Measurements from ENCODE around the gene TP73.

Gene TP73

DNA sequence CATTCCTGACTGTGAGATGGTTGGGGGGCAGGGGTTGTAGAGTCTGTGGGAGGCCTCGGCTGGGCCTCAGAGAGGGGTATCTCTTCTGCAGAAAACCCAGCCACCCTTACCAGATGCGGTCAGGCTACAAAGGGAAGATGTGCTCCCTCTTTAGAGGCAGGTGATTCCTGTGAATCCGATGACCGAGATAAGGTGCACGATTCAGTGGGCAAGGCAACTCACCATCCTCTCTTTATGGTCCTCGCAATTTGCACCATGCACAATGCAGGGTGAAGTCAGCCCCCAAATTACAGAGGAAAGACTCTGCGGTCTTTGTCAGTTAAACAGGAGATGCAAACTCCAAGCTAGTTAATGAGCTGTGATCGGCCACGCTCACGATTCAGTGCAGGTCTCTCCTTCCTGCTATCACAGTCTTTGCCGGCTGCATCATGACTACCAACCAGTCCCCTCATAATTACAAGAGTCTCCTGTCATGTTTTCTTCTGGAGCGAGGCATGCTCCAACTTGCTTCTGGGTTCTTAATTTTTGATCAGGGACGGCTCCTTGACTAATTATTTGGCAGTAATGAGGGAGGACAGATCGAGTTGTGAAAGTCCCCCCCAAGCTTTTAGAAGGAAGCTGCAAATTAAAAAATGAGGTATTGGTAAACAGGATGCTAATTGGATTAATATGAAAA is 12.5 kb downstream of the TP73 start:
- TF ChIP-seq, protein P1, sequence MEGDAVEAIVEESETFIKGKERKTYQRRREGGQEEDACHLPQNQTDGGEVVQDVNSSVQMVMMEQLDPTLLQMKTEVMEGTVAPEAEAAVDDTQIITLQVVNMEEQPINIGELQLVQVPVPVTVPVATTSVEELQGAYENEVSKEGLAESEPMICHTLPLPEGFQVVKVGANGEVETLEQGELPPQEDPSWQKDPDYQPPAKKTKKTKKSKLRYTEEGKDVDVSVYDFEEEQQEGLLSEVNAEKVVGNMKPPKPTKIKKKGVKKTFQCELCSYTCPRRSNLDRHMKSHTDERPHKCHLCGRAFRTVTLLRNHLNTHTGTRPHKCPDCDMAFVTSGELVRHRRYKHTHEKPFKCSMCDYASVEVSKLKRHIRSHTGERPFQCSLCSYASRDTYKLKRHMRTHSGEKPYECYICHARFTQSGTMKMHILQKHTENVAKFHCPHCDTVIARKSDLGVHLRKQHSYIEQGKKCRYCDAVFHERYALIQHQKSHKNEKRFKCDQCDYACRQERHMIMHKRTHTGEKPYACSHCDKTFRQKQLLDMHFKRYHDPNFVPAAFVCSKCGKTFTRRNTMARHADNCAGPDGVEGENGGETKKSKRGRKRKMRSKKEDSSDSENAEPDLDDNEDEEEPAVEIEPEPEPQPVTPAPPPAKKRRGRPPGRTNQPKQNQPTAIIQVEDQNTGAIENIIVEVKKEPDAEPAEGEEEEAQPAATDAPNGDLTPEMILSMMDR (IDR thresholded peaks at IDR 0.05; ENCODE audit: low read depth, low read length): no peak
- in situ Hi-C loops (cut with HindIII; ENCODE audit: low sequenced_read_pairs): no loop called here
- no peak for DNase-seq (ENCODE audit: low read depth, low spot score)
- no peak overlapping the region for H3K4me3 ChIP-seq (ENCODE audit: low read depth, low read length)

DNA sequence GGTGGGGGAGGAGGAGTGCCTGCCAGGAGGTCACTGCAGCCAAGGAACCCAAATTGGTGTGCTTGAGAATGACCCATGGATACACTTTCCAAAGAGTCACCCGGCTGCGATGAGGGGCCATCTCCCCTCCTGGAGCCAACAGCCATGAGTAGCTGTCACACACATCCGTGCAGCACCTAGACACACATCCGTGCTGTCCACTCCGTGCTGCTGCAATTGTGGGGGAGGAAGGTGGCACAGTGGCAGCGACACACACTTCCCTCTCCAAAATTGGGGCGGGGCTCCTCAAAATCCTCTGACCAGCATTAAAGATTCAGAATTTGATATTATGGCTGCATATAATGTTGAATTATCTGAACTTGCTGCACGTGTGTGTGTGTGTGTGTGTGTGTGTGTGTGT is 15.8 kb downstream of the TP73 start:
- no peak for DNase-seq (ENCODE audit: low read depth, low spot score)
- in situ Hi-C loops (cut with HindIII; ENCODE audit: low sequenced_read_pairs): no loop called here
- TF ChIP-seq, protein P1 (IDR thresholded peaks at IDR 0.05; ENCODE audit: low read depth, low read length): no peak
- no peak overlapping the region for H3K4me3 ChIP-seq (ENCODE audit: low read depth, low read length)

DNA sequence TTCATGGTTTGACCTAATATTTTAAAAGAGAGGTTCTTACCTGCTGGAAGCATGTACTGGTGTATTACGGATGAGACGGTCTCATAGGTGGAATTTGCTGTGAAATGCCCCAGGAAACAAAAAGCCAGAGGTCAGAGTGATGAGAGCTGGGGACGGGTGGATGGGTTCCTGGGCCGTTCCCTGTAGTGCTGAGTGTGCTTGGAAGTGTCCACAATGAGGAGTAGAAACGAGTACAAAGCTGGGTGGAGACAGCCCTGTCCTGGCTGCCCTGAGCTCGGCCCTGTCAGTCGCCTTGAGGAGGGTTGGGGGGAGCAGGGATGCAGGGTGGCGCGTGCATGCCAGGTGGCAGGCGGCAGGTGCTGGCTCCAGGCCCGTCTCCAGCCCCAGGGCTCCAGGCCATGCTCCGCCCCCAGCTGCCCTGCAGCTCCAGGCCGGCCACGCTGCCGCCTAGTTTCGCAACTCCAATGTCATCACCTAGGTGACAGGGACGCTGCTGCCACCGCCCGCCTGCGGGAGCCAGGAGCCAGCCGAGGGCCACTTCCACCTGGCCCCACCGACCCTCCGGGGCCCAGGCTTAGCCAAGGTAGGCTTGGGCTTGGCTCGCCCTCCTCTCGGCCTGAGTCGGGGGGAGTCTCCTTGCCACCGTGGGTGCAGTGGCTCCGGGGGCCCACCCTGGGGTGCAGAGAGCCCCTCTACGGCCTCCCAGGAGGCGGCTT is 16.4 kb downstream of the TP73 start:
- no peak overlapping the region for H3K4me3 ChIP-seq (ENCODE audit: low read depth, low read length)
- TF ChIP-seq, protein P1 (IDR thresholded peaks at IDR 0.05; ENCODE audit: low read depth, low read length): no peak
- in situ Hi-C loops (cut with HindIII; ENCODE audit: low sequenced_read_pairs): no loop called here
- DNase-seq (ENCODE audit: low read depth, low spot score): no peak

DNA sequence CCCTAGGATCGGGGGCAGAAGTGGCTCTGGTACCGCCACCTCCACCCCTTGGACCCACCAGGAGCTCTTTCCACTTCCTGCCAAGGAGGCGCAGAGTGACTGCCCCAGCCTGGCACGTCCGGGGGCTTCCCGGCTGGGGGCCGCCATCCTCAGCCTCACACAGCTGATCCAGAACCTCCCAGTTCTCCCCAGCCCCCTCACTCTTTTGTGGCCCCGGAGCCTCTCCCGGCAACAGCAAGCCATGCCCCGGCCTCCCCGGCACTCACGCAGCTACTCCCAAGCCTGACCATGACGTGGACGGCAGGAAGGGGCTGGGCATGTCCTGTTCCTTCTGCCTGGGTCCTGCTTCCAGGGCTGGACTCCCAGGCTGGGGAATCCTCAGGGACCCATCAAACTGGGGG is 17.1 kb downstream of the TP73 start:
- no peak overlapping the region for H3K4me3 ChIP-seq (ENCODE audit: low read depth, low read length)
- TF ChIP-seq, protein P1 (IDR thresholded peaks at IDR 0.05; ENCODE audit: low read depth, low read length): no peak
- in situ Hi-C loops (cut with HindIII; ENCODE audit: low sequenced_read_pairs): no loop called here
- no peak for DNase-seq (ENCODE audit: low read depth, low spot score)

DNA sequence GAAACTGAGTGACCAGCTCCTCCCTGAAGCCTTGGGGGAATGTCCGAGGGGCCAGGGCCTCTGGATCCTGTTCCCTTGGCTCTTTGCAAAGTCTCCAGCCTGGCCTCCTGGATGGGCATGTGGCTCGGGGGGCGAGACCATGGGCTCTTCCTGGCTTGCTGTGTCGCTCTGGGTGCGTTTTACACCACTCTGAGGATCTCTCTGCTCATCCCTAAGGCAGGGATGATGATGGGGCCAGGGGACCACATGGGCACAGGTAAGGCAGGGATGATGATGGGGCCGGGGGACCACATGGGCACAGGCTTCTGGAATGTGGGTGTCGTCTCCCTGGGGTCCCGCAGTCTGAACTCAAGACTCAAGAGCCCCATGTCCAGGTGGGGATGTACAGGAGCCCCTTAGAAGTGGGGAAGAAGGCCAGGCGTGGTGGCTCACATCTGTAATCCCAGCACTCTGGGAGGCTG is 17.7 kb downstream of the TP73 start:
- no peak for DNase-seq (ENCODE audit: low read depth, low spot score)

DNA sequence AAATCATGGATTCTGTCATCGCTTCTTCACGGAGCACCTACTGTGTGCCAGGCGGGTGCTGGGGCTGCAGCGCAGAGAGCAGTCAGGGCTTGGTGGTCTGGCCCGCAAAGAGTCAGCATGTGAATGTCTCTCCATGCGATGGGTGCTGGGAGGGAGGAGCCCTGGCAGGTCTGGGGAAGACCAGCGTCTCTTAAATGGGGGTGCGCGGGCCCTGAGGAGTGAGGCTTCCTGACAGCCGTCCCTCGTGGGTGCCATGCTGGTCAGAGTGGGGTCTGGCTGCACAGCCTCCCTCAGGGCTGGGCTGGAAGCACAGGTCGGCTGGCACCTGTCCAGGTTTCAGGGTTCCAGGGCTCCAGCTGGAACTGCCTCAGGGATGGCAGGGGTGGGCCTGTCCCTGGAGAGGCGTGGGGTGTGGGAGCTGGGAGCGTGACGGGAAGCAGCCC is 18.5 kb downstream of the TP73 start:
- TF ChIP-seq, protein P1 (IDR thresholded peaks at IDR 0.05; ENCODE audit: low read depth, low read length): no peak
- H3K4me3 ChIP-seq (ENCODE audit: low read depth, low read length): no peak overlapping the region
- in situ Hi-C loops (cut with HindIII; ENCODE audit: low sequenced_read_pairs): no loop called here
- no peak for DNase-seq (ENCODE audit: low read depth, low spot score)

More for the DNA sequence above, 17.7 kb downstream of the TP73 start:
- TF ChIP-seq, protein P1 (IDR thresholded peaks at IDR 0.05; ENCODE audit: low read depth, low read length): no peak
- no peak overlapping the region for H3K4me3 ChIP-seq (ENCODE audit: low read depth, low read length)
- in situ Hi-C loops (cut with HindIII; ENCODE audit: low sequenced_read_pairs): no loop called here
